GM12801 (cell line): ENCODE measurements around the gene PCNX1.

Experiments
- TF ChIP-seq, protein P1 (sequence below): IDR thresholded peaks from one replicate; pipeline ENCODE4 v1.5.1; 2011; ENCODE audit warnings: control low read depth; ENCODE audit not compliant: insufficient read length; ENCODE audit errors: extremely low read depth

PCNX1 gene

DNA sequence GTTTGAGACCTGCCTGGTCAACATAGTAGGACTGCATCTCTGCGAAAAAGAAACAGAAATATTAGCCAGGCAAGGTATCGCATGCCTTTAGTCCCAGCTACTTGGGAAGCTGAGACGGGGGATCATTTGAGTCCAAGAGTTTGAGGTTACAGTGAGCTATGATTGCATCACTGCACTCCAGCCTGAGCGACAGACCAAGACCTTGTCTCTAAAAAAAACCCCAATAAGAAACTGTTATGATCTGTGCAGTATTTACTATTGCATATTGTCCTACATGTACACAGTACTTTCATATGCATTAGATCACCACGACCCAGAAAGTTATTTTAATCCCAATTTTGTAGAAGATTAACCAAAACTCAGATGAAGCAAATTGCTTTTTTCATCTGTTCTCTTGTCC is 187.5 kb downstream of the PCNX1 start:
- TF ChIP-seq, protein P1, sequence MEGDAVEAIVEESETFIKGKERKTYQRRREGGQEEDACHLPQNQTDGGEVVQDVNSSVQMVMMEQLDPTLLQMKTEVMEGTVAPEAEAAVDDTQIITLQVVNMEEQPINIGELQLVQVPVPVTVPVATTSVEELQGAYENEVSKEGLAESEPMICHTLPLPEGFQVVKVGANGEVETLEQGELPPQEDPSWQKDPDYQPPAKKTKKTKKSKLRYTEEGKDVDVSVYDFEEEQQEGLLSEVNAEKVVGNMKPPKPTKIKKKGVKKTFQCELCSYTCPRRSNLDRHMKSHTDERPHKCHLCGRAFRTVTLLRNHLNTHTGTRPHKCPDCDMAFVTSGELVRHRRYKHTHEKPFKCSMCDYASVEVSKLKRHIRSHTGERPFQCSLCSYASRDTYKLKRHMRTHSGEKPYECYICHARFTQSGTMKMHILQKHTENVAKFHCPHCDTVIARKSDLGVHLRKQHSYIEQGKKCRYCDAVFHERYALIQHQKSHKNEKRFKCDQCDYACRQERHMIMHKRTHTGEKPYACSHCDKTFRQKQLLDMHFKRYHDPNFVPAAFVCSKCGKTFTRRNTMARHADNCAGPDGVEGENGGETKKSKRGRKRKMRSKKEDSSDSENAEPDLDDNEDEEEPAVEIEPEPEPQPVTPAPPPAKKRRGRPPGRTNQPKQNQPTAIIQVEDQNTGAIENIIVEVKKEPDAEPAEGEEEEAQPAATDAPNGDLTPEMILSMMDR = no peak

DNA sequence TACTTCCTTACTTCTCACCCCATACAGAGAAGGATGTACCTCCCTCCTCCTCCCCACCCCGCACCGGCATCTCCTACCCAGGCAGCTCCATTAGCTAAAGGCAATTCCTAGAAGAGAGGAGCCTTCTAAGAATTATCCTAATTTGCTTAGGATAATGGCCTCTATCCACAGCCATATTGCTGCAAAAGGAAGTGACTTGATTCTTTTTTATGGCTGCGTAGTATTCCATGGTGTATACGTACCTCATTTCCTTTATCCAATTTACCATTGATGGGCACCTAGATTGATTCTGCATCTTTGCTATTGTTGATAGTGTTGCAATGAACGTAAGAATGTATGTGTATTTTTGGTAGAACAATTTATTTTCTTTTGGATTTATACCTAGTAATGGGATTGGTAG is 189.7 kb downstream of the PCNX1 start:
- TF ChIP-seq, protein P1 = no peak

DNA sequence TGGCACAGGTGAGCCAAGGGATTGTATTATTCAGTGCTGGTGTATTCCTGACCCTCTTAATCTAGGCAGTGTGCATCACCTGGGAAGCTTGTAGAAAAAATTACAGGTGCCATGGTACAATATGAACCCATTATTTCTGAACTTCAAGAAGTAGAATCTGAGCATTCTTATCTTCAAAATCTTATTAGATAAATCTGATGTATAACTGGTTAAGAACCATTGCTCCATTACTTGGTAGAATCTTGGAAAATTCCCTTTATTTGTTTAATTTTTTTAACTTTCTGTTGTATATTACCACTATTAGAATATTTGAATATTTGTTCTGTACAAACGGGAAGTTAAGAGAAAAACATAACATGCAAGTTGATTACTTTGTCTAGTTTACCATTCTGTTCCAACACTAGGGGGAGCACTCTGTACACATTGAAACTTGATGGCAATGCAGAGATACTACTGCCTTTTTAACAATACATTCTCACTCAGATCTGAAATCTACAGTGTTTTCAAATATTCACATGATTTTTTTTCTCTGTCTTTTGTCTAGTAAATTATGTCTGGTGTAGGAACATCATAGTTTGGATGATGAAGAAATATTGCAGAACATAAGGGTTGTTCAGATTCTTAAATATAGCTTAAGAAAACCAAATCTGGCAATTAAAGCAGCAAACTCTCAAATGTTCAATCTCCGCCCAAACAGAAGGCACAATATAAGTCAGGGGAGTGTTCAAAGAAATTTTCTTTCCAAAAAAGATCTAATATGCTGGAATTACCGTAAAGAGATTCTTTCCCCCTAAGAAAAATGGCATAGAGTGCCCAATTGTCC is 196.6 kb downstream of the PCNX1 start:
- TF ChIP-seq, protein P1 = peak; percentile 72

DNA sequence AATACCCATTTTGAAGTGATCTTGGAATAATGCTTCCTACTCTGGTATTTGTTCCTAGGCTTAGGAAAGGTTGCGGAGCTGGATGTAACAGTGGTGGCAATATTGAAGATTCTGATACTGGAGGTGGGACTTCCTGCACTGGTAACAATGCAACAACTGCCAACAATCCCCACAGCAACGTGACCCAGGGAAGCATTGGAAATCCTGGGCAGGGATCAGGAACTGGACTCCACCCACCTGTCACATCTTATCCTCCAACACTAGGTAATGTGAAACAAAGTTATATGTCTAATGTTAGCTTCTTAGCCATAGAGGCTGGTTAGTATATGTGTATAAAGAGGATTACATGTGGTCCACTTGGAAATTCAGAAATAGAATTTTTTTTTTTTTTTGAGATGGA is 197.9 kb downstream of the PCNX1 start:
- TF ChIP-seq, protein P1 = no peak

DNA sequence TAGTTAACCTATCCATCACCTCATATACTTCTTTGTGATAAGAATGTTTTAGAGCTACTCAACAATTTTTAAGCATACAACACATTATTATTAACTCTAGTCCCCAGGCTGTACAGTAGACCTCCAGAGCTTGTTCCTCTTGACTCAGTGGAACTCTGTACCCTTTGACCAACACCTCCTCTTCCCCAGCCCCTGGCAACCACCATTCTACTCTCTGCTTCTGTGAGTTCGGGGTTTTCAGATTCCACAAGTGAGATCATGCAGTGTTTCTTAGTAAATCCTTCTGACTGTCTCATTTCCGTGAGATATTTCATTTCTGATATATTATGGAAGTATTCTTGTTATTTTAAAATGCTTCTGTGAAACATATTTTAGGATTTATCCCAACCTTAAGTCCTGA is 200.7 kb downstream of the PCNX1 start:
- TF ChIP-seq, protein P1 = no peak

DNA sequence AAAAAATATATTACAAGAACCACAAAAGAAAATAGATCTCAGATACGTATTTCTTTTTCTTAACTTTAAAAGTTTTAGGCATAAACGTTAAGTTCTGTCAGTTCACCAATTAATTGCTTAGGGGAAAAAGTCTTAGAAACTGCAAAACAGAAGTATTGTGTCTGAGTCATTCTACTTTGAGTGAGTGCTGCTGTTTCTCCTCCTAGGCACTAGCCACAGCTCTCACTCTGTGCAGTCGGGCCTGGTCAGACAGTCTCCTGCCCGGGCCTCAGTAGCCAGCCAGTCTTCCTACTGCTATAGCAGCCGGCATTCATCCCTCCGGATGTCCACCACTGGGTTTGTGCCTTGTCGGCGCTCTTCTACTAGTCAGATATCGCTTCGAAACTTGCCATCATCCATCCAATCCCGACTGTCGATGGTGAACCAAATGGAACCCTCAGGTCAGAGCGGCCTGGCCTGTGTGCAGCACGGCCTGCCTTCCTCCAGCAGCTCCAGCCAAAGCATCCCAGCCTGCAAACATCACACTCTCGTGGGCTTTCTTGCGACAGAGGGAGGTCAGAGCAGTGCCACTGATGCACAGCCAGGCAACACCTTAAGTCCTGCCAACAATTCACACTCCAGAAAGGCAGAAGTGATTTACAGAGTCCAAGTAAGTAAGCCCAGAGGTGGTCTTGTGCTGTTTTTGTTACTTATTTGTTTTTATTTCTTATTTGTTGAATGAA is 201.3 kb downstream of the PCNX1 start:
- TF ChIP-seq, protein P1 = no peak

DNA sequence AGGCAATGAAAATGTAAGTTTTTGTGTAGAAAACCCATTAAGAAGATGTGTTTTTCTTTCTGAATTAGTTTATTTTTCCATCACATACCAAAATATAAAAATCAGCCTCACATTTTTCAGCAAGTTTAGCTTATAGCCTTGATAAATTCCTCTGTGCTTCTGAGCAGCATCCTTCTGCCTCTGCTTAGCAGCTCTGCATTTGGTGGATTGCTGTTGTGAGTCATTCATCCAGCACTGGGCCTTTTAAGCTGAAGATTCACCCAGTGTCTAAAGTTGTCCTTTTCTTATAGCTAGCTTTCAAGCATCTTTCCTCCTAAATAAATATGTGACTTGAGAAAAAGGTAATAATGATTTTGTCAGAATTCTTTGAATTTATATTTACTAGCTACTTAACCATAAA is 206.1 kb downstream of the PCNX1 start:
- TF ChIP-seq, protein P1 = no peak
